ENCODE data around the gene AMH.
"Not testable (repeated sequence)": the region's sequence is repeated elsewhere in the genome, so short reads cannot be mapped to it uniquely, and the experiment has no call there.

The AMH gene

GRCh38 chr19:2271234-2272103, 22.3 kb downstream of the AMH start:
- no peak for DNase-seq

DNA sequence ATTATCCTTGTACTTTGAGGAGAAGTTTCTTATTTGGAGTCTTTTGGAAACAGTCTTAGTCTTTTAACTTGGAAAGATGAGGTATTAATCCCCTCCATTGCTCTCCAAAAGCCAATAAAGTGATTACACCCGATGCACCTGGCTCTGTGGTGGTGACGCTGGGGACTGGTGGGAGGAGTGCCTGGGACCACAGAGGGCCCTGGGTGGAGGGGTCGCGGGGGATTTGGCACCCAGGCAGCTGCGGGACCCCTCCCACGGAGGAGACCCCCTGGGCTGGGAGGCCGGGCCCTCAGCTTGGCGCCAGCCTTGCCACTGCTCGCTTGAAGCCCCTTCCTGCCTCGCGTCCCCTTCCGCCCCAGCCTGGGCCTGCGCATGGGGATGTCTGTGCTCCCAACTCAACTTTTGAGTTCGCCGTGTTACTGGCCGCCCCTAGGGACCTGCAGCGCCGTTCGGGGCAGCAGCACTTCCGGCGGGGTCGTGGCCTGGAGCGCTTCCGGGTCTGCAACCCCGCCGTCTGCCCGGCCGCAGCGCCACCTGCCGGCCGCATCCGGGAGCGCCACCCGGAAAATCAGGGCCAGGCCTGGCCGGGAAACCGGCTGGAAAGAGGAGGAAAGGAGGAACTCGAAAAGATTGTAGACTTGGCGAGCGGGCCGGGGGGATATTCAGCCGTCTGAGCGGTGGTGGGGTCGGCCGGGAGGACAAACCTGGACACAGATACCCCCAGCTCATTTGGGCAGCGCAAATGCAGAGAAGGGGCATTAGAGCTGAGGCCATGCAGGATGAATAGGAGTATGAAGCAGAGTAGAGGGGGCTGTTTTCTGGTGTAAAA, 24.4 kb downstream of the AMH start:
- no peak for DNase-seq

DNA sequence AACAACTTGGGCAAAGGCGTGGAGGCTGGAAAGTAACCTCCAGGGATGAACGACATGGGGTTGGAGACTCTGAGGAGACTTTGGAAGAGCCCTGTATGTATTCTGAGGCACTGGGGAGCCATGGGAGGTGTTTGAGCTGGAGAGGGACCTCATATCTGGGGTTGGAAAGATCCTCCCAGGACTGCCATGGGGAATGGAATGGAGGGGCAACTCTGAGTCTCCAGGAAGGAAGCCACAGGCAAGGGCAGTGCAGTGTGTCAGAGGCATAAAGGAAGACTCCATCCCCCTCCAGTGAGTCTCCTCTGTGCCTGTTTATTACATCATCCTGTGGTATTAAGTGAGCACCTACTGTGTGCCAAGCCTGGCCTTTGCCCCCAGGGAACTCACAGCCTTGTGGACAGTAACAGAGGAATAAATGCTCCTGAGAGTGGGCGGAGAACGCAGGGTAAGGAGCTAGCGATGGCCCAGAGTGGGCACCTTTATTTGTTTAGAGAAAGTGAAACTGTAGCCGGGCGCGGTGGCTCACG, 25.1 kb downstream of the AMH start:
- DNase-seq = no peak

- no peak for DNase-seq
Measured at GRCh38 chr19:2274931-2275535, 25.9 kb downstream of the AMH start.

- DNase-seq = no peak
Measured at GRCh38 chr19:2275588-2276428, 26.7 kb downstream of the AMH start.

DNA sequence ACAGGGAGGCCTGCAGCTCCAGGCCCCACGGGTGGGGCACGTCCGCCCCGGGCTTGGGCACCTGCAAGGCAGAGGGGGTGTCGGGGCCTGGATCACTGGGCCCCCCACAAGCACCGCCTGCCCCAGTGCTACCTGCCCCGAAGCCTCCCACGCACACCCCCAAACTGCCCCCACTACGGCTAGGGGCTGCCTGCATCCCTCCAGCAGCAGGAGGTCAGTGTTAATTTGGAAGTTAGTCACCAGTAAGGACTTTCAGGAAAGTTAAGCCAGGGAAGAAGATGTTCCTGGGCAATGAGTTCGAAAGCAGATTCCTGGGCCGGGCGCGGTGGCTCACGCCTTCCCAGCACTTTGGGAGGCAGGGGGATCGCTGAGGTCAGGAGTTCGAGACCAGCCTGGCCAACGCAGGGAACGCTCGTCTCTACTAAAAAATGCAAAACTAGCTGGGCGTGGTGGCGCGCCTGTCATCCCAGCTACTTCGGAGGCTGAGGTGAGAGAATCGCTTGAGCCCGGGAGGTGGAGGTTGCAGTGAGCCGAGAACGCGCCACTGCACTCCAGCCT, 27.4 kb downstream of the AMH start:
- DNase-seq = no peak

GRCh38 chr19:2277138-2277537, 28.0 kb downstream of the AMH start:
- DNase-seq = no peak

- no peak for DNase-seq
Measured at GRCh38 chr19:2278459-2279158, 29.5 kb downstream of the AMH start.

DNA sequence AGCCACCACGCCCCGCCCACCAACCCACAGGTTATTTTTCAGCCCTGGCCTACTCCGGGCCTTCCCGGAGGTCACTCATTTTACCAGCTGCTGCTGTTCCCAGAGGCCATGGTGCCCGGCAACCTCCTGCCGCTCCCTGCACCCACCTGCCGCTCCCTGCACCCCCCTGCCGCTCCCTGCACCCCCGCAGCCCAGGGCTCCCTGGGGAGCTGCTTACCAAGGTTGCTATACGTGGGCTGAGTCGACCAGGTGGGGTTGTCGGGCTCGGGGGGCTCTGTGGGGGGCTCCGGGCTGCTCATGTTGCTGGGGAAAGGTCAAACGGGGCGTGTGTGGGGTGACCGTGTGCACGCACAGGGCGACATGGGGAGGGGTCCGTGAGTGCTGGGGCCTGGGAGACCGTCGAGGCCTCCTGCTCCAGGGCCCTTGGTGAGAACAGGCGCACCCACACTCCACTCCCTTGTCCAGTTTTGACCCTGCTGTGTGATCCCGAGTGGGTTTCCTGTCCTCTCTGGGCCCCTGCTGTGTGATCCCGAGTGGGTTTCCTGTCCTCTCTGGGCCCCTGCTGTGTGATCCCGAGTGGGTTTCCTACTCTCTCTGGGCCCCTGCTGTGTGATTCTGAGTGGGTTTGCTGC, 31.6 kb downstream of the AMH start:
- no peak for DNase-seq

DNA sequence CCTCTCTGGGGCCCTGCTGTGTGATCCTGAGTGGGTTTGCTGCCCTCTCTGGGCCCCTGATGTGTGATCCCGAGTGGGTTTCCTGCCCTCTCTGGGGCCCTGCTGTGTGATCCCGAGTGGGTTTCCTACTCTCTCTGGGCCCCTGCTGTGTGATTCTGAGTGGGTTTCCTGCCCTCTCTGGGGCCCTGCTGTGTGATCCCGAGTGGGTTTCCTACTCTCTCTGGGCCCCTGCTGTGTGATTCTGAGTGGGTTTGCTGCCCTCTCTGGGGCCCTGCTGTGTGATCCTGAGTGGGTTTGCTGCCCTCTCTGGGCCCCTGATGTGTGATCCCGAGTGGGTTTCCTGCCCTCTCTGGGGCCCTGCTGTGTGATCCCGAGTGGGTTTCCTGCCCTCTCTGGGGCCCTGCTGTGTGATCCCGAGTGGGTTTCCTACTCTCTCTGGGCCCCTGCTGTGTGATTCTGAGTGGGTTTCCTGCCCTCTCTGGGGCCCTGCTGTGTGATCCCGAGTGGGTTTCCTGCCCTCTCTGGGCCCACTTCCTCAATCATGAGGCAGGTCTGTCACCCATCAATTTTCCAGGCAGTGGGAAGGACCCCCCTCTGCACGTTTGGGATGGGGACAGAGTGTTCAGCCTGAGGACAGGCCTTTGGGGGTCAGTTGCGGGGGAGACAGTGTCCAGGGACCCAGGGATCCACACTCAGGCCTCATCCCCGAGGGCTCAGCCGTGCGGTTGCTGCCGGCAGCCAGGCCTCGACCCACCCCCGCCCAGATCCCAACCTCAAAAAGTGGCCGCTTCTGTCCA, 32.3 kb downstream of the AMH start:
- not testable (repeated sequence) for DNase-seq

DNA sequence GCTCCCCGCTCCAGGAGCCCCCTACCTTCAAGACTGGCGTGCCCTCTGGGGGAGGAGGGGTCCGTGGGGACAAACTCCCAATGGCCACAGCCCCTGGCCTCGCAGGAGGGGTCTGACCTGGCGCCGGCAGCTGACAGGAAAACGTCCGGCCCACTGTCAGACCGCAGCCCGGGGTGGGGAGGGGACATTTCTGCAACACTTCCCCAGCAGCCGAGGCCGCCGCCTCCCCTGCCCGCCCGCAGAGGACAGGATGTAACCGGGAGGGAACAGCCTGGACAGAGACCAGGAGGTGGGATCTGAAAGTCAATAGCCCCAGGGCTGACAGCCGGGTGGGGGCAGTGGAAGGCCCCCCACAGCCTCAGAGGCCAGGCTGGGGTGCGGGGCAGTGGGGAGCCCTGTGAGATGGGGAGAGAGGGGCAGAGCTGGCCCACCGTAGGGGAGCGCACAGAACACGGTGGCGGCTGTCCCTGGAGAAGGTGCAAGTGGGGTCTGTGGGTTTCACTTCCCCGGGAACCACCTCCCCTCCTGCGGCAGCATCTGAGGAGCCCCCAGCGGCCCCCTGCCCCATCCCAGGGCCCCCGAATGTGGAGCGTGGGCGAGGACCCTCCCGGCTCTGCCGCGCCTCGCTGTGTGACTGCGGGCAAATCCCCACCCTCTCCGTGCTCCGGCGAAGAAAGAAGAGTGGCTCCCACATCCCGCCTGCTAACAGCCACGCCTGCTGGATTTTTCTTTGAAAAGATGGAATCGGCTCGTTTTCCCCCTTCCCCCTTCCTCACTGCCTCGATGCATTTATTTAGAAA, 33.1 kb downstream of the AMH start, which contains the start of gene PEAK3:
TSS of gene PEAK3 (minus strand) at position 114 of the 800 bp plus-strand sequence. CDS start 1,244 bp downstream, outside the sequence.
- no peak for DNase-seq

- no peak for DNase-seq
Measured at GRCh38 chr19:2282862-2283237, 33.7 kb downstream of the AMH start.

- no peak for DNase-seq
Measured at GRCh38 chr19:2283835-2284507, 34.8 kb downstream of the AMH start.

GRCh38 chr19:2286402-2287140, 37.4 kb downstream of the AMH start:
- no peak for DNase-seq

- no peak for DNase-seq
Measured at GRCh38 chr19:2287585-2288337, 38.6 kb downstream of the AMH start.

GRCh38 chr19:2288338-2288817, 39.3 kb downstream of the AMH start:
- no peak for DNase-seq

All from NCI-H524 treated with DMSO at 0.1 percent for 48 hours (cell line).